NAMALWA (cell line): ENCODE measurements around the gene MAP1A.

Experiments
- DNase-seq: peaks from one replicate; pipeline ENCODE4 v3.0.0-alpha.2; 2015; ENCODE audit warnings: low spot score

Gene MAP1A

DNA sequence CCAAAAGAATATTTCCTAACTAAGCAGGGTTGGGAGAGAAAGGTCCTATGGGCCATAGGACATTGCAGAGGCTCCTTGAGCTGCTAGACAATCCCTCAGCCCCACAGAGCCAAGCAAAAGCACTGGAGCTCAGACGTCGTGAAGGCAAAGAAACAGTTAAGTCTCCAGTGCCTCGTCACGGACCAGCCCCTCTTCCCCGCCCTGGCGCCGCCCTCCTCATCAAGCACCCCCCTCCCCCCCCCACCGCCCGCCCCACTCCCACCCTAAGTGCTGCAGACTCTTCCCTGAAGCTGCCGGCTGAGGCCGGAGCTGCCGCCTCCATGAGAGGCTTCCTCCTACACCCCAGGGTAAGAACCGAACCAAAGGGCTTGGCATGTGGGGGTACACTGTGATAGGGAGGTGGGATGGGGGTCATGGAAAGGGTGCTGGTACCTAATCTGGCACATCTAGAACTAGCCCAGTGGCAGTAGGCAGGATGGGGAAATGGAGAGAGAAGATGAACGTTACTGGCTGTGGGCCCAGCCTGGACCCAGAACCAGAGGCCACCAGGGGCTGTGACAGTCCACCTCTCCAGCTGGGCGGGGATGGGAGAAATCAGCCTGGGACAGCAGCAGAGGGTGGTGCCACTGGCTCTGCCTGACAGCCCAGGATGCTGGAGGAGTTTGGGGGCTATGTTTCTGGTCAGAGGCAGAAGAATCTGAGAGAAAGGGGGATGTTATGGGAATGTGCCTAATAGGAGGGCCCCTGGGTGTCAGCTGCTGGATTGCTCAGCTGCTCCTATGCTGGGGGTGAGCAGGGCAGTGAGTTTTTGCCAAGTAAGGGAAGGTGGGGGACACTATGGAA is at the start of gene MAP1A:
Gene MAP1A (plus strand): TSS at position 255 of the 843 bp plus-strand sequence. CDS start 3,866 bp downstream, outside the sequence.
- DNase-seq, result peak; percentile 53

- no peak for DNase-seq
These were observed 47.5 kb upstream of the MAP1A start for GRCh38 chr15:43469867-43470266.

DNA sequence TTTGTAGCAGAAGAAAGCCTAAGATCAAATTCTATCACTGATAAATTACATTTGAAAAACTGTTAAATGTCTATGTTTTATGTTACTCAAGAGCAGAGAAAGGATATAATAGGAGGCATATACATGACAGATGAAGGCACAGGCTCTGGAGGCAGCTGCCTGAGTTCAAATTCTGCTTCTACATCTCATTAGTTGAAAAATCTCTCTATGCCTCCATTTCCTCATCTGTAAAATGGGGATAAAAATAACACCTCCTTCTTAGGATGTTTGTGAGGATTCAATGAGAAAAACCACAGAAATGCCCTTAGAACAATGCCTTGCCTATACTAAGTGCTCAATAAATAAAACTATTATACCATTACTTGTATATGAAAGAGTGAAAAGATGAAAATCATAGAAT is 45.4 kb upstream of the MAP1A start:
- DNase-seq, result no peak

GRCh38 chr15:43473885-43474284 is 43.5 kb upstream of the MAP1A start:
- DNase-seq, result no peak

DNA sequence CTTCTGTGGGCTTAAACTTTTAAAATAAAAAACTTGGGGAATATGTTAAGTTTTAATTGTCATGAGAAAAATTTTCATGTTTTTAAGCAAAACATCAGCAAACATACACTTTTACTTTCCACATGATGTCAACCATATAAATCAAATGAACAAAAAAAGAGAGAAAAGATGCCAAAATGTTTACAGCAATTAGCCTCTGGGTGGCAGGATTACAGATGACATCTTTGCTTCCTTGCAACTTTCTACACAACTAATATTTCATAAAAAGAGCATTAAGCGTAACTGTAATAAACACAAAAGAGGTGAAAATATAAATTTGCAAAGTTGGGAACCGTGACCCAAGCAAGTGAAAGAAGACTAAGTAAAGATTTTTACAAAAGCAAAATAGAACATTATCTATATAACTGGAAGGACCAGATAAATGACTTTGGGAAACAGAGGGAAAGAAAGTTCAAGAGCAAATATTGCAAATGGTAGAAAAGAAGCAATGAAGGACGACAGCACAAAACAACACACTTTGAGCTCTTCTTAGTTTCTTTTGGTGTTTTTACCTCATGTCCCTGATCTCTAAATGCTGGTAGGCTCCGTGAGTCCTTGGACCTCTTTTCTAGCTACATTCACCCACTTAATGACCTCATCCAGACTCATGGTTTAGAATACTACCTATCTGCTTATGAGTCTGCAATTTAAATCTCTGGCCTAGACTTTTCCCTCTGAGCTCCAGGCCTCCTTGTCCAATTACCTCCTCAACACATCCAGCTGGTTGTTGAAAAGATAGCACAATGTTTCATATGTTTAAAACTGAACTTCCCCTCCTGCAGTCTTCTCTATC is 33.9 kb upstream of the MAP1A start:
- DNase-seq, result peak; percentile 58

DNA sequence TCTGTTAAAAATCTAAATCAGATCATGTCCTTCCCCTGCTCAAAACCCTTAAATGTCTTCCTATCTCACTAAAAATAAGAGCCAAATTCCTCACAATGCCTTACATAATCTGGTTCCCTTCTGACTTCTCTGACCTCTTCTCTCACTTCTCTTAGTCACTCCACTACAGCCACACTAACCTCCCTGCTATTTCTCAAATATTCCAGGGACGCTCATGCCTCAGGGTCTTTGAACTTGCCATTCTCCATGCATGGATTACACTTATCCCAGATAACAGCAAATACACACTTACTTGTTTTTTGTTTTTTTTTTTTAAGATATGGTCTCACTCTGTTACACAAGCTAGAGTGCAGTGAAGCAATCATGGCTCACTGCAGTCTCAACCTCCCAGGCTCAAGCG is 33.0 kb upstream of the MAP1A start:
- no peak for DNase-seq

GRCh38 chr15:43487271-43487895 is 30.0 kb upstream of the MAP1A start:
- no peak for DNase-seq

- no peak for DNase-seq
These were observed 28.6 kb upstream of the MAP1A start for GRCh38 chr15:43488790-43489189.

GRCh38 chr15:43489191-43489590 is 28.2 kb upstream of the MAP1A start:
- DNase-seq, result no peak

DNA sequence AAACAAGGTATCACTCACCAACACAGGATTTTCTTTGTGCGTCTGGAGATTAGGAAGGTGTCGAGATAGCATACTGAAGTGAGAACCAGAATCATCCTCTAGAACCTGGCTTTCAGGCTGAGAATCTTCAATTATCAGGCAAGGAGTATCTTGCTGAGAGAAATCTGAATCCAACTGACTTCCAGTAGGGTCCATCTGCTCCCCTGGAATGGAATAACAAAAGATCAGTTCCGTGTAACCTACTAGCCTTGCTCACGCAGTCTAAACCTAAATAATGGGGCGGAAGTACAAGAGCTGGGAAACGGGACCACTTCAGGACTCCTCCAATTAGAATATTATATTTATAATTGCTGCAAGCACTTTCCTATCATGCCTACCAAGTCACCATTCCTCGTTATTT is 25.1 kb upstream of the MAP1A start:
- DNase-seq, result peak; percentile 39

DNA sequence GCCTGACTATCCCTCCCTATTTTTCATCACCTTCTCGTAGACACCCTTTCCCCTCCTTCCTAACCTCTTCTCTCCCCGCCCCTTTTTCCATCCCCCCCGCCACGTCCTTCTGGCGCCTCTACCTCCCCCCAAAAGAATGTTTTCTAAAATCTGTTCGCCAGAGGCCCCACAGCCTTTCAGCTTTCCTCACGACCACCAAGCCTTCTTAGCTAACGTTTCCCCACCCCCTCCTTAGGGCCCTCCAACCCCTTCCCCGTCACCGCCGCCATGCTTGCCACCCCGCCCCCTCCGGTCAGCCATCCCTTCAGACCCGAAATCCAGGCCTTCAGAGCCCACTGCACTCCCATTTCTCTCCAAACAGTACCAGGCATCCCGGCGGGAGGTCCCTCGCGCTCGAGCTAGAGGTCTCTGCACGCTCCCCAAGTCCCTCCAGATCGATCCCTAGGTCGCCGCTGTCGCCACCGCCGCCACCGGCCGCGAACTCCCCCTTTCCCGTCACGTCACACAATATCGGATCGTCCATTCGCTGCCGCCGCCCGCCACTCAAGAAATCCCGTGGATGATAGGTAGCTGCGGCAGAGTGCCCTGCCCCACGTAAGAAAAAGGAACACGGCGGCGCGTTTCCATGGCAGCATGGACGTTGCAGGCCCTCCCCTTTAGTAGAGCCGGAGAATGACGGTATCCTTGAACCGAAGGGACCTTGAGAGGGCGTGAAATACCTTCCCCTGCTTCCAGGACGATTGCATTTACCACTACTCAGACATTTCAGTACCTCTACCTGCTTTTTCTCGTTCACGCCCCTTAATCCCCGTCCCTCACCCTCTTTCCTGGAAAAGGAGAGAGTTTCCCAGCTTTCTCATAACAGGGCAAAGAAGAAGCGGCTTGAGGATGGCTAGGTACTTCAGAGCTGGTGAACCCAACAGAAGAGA is 24.5 kb upstream of the MAP1A start, which contains the start of gene TP53BP1:
Gene TP53BP1 (minus strand): TSS at position 484 of the 929 bp plus-strand sequence. CDS start 113 bp downstream, at position 371.
- DNase-seq, result peak; percentile 98

DNA sequence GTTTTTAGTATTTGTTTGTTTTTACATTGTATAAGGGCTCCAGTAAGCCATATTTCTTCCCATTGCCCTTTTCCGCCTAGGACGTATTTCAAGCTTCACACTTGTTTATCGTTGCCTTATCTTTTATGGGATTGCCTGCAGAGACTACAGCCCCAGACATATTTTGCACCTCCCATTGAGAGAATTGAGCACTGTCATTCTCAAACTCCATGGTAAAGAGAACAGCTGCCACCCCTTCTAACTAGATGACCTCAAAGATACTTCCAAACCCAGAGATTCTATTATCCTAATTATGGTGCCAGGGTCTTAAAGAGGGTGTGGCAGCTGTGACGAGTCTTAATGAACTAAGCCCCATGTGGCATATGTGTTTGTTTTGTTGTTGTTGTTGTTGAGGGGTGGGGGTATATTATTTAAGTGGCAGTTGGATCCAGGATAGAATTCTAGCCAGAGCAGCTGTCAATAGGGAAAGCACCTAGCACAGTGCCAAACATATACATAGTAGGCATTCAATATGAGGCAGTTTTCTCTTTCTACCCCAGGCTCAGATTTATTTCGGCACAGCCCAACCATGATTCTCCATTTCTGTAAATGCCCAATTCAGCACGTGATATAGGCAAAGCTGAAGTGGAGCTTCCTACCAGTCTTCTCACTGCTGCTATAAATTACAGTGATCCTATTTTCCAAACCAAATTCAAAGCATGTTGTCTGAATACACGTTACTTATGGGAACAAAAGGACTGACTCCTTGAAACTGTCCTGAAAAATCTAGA is 23.5 kb upstream of the MAP1A start:
- DNase-seq, result no peak

- no peak for DNase-seq
These were observed 18.4 kb upstream of the MAP1A start for GRCh38 chr15:43498990-43499389.

GRCh38 chr15:43499635-43500034 is 17.8 kb upstream of the MAP1A start:
- no peak for DNase-seq

DNA sequence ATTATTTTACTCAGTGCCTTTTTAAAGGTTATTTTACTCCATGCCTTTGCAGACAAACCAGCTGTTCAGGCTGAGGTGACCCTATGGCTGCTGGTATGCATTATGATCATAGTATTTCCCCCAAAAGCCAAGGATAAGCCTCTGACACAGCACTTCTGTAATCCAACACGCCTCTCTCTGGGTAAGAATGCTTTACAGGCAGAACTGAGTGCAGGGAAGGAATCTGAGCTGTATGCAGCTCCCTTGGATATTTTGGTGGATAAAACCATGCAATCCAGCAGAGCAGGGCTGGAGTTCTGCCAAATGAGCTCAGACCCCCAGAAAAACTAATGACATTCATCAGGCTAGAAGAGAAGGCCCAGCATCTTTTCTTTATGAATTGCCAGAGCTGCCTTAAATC is 11.7 kb upstream of the MAP1A start:
- DNase-seq, result no peak

- DNase-seq, result no peak
These were observed 9.0 kb upstream of the MAP1A start for GRCh38 chr15:43508421-43508820.

- no peak for DNase-seq
These were observed 8.3 kb upstream of the MAP1A start for GRCh38 chr15:43508991-43509659.

DNA sequence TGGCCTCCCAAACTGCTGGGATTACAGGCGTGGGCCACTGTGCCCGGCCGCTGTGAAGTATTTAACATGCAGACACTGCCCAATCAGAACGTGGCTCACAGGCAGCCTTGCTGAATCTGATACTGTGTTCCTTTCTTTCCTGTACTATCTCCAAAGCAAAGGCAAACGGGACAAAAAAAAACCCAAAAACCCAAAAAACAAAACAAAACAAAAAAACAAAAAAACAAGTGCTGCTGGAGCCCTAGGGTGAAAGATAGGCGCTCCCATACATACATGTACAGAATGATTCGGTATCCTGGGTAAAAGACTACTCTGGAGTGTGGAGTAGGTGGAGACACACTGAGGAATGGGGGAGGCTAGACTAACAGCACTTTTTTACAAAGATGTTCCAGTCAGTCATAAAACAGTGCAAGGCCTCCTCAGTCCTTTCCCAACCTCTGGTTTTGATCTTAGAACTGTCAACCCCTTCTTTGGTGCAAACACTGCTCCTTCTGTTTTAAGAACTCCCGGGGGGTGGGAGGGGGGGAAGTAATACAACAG is 7.7 kb upstream of the MAP1A start:
- DNase-seq, result no peak

DNA sequence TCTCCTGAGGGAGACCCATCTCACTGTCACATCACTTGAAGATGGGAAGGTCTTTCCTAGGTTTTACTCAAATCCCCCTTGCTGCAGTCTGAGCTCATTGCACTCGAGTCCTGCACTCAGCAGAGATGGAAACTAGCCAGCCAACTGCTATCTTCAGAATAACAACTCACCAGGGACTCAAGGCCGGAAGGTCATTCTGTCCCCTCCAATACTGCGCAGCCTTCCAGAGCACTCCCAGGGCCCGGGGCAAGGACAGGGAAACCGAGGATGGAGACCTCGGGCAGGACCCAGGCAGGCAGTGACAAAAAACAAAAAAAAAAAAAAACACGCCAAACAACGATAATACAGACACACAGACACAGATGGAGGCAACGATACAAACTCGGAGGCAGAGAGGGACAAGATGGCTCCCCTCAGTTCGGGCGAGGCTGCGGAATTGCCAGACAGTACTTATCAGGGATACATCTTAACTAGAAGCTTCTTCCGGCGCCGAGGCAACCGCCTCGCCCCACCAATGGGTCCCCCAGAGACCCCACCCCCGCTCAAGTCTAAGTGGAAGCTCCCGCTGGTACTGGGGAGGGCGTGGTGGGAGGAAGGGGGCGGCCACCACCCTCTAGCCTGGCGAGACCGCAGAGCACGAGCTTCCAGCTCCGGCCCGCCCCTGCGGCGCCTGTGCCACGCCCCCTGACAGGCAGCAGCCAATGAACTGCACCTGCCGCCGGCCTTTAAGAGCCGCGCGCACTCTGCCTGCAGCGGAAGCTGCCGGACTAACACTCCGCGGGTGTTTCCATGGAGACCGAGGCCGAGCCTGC is 7.0 kb upstream of the MAP1A start:
- peak; percentile 99 for DNase-seq
